Measurements from ENCODE around the gene SRGAP1.

- TF ChIP-seq CTCF (IDR thresholded peaks at IDR 0.05) (no peak), EZH2 (IDR thresholded peaks at IDR 0.05) (no peak)
These were observed 266.4 kb downstream of the SRGAP1 start for GRCh38 chr12:64110864-64111263.
